SK-N-SH treated with all-trans-retinoic acid at 6 μM for 48 hours (cell line): Measurements from ENCODE around the gene OR4A5.
"Not testable (repeated sequence)": the region's sequence is repeated elsewhere in the genome, so short reads cannot be mapped to it uniquely, and the experiment has no call there.

Source experiments
- ATAC-seq: fragments of 200-7000 bp; cut with Tn5 transposase; 3 replicates; pipeline ENCODE4 v1.9.1; 2020; ENCODE audit warnings: mild to moderate bottlenecking, moderate library complexity

The OR4A5 gene

GRCh38 chr11:54706532-54706931 is at the start of gene OR4A5:
Gene OR4A5, plus strand, starts transcription at chr11:54706832. Its CDS starts 53 bp downstream, at chr11:54706885.
- ATAC-seq, result not testable (repeated sequence)

GRCh38 chr11:54720094-54720493 is 13.5 kb downstream of the OR4A5 start:
- ATAC-seq, result not testable (repeated sequence)
